Measurements from ENCODE around the gene B3GALNT1.

- no peak for TF ChIP-seq ZFP30 (CRISPR knock-in tag; IDR thresholded peaks at IDR 0.05)
- no peak for TF ChIP-seq PATZ1 (CRISPR knock-in tag; IDR thresholded peaks at IDR 0.05; ENCODE audit: borderline replicate concordance)
- no peak for TF ChIP-seq ZC3H10 (CRISPR knock-in tag; IDR thresholded peaks at IDR 0.05)
- no peak for TF ChIP-seq TOX (CRISPR knock-in tag; IDR thresholded peaks at IDR 0.05; ENCODE audit: borderline replicate concordance)
- no peak for TF ChIP-seq CREB5 (CRISPR knock-in tag; IDR thresholded peaks at IDR 0.05; ENCODE audit: low read depth)
- no peak for TF ChIP-seq ZNF70 (CRISPR knock-in tag; IDR thresholded peaks at IDR 0.05)
- TF ChIP-seq ZFP3 (CRISPR knock-in tag; IDR thresholded peaks at IDR 0.05), result no peak
- no peak for TF ChIP-seq RARB (CRISPR knock-in tag; IDR thresholded peaks at IDR 0.05)
- TF ChIP-seq ARNTL (CRISPR knock-in tag; IDR thresholded peaks at IDR 0.05; ENCODE audit: borderline replicate concordance, low read depth), result no peak
- no peak for TF ChIP-seq ISL1 (CRISPR knock-in tag; IDR thresholded peaks at IDR 0.05)
Observed at GRCh38 chr3:161038725-161039124, 66.4 kb downstream of the B3GALNT1 start.

All from SK-N-SH treated with all-trans-retinoic acid at 6 μM for 48 hours (cell line).